Measurements from ENCODE around the gene LMTK3.

LMTK3 gene

GRCh38 chr19:48484931-48485612, 26.6 kb downstream of the LMTK3 start:
- no peak overlapping the region for H3K4me3 ChIP-seq (ENCODE audit: low read depth in 1 of 2, low read length in 1 of 2)
- no peaks in the 10 kb centered on the region for H3K36me3 ChIP-seq
- H3K9me3 ChIP-seq, result no peaks in the 10 kb centered on the region
- H3K27me3 ChIP-seq, result peaks cover 38% of the 10 kb centered on the region
- TF ChIP-seq CTCF (IDR thresholded peaks at IDR 0.05), result no peak
- peaks cover 10 to 12% of the 10 kb centered on the region in 2 experiments for H3K4me1 ChIP-seq (ENCODE audit: control insufficient read depth in 1 of 2, insufficient read depth in 1 of 2, low read depth in 1 of 2, low read length in 1 of 2)
- no peak overlapping the region for H3K27ac ChIP-seq

GRCh38 chr19:48484247-48484893, 27.3 kb downstream of the LMTK3 start:
- H3K27ac ChIP-seq, result no peak overlapping the region
- H3K4me3 ChIP-seq (ENCODE audit: low read depth in 1 of 2, low read length in 1 of 2), result no peak overlapping the region
- H3K9me3 ChIP-seq, result no peaks in the 10 kb centered on the region
- peaks cover 10 to 15% of the 10 kb centered on the region in 2 experiments for H3K4me1 ChIP-seq (ENCODE audit: control insufficient read depth in 1 of 2, insufficient read depth in 1 of 2, low read depth in 1 of 2, low read length in 1 of 2)
- H3K27me3 ChIP-seq, result peaks cover 37% of the 10 kb centered on the region
- H3K36me3 ChIP-seq, result peaks cover 7% of the 10 kb centered on the region
- no peak for TF ChIP-seq CTCF (IDR thresholded peaks at IDR 0.05)

- Histone ChIP-seq H3K36me3 (peaks cover 17% of the 10 kb centered on the region), H3K9me3 (no peaks in the 10 kb centered on the region), H3K4me3 (ENCODE audit: low read depth in 1 of 2, low read length in 1 of 2) (no peak overlapping the region), H3K27me3 (peaks cover 36% of the 10 kb centered on the region), H3K27ac (no peak overlapping the region), H3K4me1 (ENCODE audit: control insufficient read depth in 1 of 2, insufficient read depth in 1 of 2, low read depth in 1 of 2, low read length in 1 of 2) (peaks cover 10 to 15% of the 10 kb centered on the region in 2 experiments)
- TF ChIP-seq CTCF (IDR thresholded peaks at IDR 0.05), result no peak
Observed at GRCh38 chr19:48483301-48483700, 28.3 kb downstream of the LMTK3 start.

GRCh38 chr19:48481846-48482639, 29.6 kb downstream of the LMTK3 start:
- H3K4me1 ChIP-seq (ENCODE audit: control insufficient read depth in 1 of 2, insufficient read depth in 1 of 2, low read depth in 1 of 2, low read length in 1 of 2), result peaks cover 10 to 15% of the 10 kb centered on the region in 2 experiments
- no peak for TF ChIP-seq CTCF (IDR thresholded peaks at IDR 0.05)
- no peak overlapping the region for H3K27ac ChIP-seq
- H3K36me3 ChIP-seq, result peaks cover 30% of the 10 kb centered on the region
- H3K27me3 ChIP-seq, result peaks cover 29% of the 10 kb centered on the region
- H3K9me3 ChIP-seq, result no peaks in the 10 kb centered on the region
- H3K4me3 ChIP-seq (ENCODE audit: low read depth in 1 of 2, low read length in 1 of 2), result no peak overlapping the region

GRCh38 chr19:48480558-48481500, 30.8 kb downstream of the LMTK3 start:
- no peak for TF ChIP-seq CTCF (IDR thresholded peaks at IDR 0.05)
- H3K4me3 ChIP-seq (ENCODE audit: low read depth in 1 of 2, low read length in 1 of 2), result peak overlapping the region in 1 of 2 experiments; percentile 48
- peaks cover 42% of the 10 kb centered on the region for H3K36me3 ChIP-seq
- peaks cover 10 to 15% of the 10 kb centered on the region in 2 experiments for H3K4me1 ChIP-seq (ENCODE audit: control insufficient read depth in 1 of 2, insufficient read depth in 1 of 2, low read depth in 1 of 2, low read length in 1 of 2)
- H3K9me3 ChIP-seq, result no peaks in the 10 kb centered on the region
- no peak overlapping the region for H3K27ac ChIP-seq
- peaks cover 28% of the 10 kb centered on the region for H3K27me3 ChIP-seq

Data from neutrophil (primary cell).